ENCODE results near the gene HLA-G.
A peak's percentile ranks its signal among the peaks of the same experiment; 100 is the strongest.

HLA-G gene

GRCh38 chr6:29815118-29815750 lies 12.4 kb upstream of the HLA-G start:
- no peak for FAIRE-seq
- no peak for DNase-seq (ENCODE audit: insufficient read length, low spot score)

DNA sequence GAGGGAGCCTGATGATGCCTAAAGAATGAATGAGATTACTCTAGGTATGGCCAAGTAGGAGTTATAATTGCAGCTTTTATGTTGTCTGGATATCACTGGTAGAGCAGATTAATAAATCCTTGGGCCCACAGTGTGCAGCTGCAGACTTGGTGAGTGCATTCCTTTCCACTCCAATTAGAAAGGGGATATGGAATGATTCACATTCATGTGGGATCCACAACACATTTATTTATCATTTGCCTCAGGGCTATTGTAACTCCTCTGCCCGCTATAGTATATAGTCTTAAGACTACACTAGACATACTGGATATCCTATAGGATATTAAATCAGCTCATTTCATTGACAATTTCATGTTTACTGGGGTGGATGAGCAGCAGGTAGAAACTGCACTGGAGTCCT lies 11.6 kb upstream of the HLA-G start:
- FAIRE-seq (no peak), DNase-seq (ENCODE audit: insufficient read length, low spot score) (no peak)

- FAIRE-seq (no peak), DNase-seq (ENCODE audit: insufficient read length, low spot score) (no peak)
Observed at GRCh38 chr6:29818892-29819291, 8.7 kb upstream of the HLA-G start.

- DNase-seq (ENCODE audit: insufficient read length, low spot score) (no peak), FAIRE-seq (no peak)
Observed at GRCh38 chr6:29824144-29824543, 3.5 kb upstream of the HLA-G start.

DNA sequence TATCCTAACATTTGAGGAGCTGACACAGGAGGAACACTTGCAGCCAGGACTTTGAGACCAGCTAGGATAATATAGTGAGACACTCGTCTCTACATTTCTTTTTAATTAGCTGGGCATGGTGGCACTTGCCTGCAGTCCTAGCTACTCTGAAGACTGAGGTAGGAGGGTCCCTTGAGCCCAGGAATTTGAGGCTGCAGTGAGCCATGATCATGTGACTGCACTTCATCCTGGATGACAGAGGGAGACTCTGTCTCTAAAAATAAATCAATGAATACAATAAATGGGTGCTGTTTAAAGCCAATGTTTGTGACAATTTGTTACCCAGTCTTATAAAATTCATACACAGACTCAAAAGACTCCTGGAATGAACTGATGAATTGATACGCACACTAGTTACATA lies 1.8 kb upstream of the HLA-G start:
- FAIRE-seq (no peak), DNase-seq (ENCODE audit: insufficient read length, low spot score) (no peak)

- no peak for FAIRE-seq
- DNase-seq (ENCODE audit: insufficient read length, low spot score), result no peak
Observed at GRCh38 chr6:29826271-29826670, 1.4 kb upstream of the HLA-G start.

DNA sequence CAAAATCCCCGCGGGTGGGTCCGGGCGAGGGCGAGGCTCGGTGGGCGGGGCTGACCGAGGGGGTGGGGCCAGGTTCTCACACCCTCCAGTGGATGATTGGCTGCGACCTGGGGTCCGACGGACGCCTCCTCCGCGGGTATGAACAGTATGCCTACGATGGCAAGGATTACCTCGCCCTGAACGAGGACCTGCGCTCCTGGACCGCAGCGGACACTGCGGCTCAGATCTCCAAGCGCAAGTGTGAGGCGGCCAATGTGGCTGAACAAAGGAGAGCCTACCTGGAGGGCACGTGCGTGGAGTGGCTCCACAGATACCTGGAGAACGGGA lies 809 bp downstream of the HLA-G start:
- DNase-seq (ENCODE audit: insufficient read length, low spot score) (no peak), FAIRE-seq (no peak)

DNA sequence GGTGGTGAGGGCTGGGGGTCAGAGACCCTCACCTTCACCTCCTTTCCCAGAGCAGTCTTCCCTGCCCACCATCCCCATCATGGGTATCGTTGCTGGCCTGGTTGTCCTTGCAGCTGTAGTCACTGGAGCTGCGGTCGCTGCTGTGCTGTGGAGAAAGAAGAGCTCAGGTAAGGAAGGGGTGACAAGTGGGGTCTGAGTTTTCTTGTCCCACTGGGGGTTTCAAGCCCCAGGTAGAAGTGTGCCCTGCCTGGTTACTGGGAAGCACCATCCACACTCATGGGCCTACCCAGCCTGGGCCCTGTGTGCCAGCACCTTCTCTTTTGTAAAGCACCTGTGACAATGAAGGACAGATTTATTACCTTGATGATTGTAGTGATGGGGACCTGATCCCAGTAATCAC lies 2.1 kb downstream of the HLA-G start:
- DNase-seq (ENCODE audit: insufficient read length, low spot score) (no peak), FAIRE-seq (no peak)

DNA sequence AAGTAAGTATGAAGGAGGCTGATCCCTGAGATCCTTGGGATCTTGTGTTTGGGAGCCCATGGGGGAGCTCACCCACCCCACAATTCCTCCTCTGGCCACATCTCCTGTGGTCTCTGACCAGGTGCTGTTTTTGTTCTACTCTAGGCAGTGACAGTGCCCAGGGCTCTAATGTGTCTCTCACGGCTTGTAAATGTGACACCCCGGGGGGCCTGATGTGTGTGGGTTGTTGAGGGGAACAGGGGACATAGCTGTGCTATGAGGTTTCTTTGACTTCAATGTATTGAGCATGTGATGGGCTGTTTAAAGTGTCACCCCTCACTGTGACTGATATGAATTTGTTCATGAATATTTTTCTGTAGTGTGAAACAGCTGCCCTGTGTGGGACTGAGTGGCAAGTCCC lies 2.8 kb downstream of the HLA-G start:
- DNase-seq (ENCODE audit: insufficient read length, low spot score), result no peak
- FAIRE-seq, result no peak

DNA sequence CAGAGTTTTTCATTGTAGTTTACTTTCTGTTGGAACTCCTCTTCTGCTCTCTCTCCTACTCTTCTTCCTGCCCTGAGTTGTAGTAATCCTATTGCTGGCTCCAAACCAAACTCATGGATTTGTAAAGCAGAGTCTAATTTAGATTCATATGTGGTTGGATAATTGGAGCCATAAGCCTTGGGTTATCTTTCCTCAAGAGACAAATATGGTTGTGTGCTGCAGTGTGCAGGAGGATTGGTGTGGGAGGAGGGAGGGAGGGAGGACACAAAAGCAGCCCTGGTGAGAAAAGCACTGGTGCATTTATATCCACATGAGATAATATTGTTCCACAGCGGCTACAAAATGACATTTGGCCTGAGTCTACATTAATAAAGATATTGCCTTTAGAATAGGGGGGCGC lies 4.2 kb downstream of the HLA-G start:
- DNase-seq (ENCODE audit: insufficient read length, low spot score) (no peak), FAIRE-seq (no peak)

GRCh38 chr6:29834564-29835436 lies 7.2 kb downstream of the HLA-G start:
- DNase-seq (ENCODE audit: insufficient read length, low spot score), result no peak

GRCh38 chr6:29839917-29840316 lies 12.3 kb downstream of the HLA-G start:
- FAIRE-seq (no peak), DNase-seq (ENCODE audit: insufficient read length, low spot score) (no peak)

More at GRCh38 chr6:29834564-29835436, 7.2 kb downstream of the HLA-G start:
- peak; percentile 20 for FAIRE-seq

- no peak for FAIRE-seq
Observed at GRCh38 chr6:29841030-29841429, 13.4 kb downstream of the HLA-G start.

GRCh38 chr6:29845405-29846006 lies 17.9 kb downstream of the HLA-G start:
- no peak for FAIRE-seq
- DNase-seq (ENCODE audit: insufficient read length, low spot score), result no peak

More at GRCh38 chr6:29841030-29841429, 13.4 kb downstream of the HLA-G start:
- DNase-seq (ENCODE audit: insufficient read length, low spot score), result no peak

GRCh38 chr6:29847871-29848630 lies 20.4 kb downstream of the HLA-G start:
- DNase-seq (ENCODE audit: insufficient read length, low spot score) (peak; percentile 74), FAIRE-seq (peak; percentile 74)

DNA sequence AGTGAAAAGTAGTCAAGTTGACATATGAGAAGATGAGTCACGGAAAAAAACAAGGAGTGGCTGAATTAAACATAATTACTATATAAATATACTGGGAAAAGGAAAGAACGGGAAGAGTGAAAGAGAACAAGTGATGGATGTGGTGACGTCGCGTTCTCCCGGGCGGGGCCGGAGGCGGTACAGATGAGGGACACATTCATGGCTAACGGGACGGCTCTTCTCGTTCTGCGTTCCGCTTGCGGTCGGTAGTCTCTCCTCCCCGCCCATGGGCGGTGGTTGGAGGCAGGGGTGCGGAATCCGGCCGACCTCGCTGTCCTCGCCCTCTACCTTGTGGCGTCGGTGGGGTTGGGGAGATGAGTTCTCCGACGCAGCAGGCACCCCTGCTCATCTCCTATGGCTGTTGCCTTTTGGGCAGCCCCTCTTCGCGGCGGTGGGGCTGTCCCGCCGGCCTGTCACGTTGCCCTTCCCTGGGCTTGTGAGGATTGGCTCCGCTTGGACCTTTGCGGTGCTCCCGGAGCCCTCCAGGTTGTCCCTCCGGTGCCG lies 22.5 kb downstream of the HLA-G start:
- FAIRE-seq (no peak), DNase-seq (ENCODE audit: insufficient read length, low spot score) (no peak)

GRCh38 chr6:29851190-29851589 lies 23.6 kb downstream of the HLA-G start:
- no peak for DNase-seq (ENCODE audit: insufficient read length, low spot score)
- no peak for FAIRE-seq

- DNase-seq (ENCODE audit: insufficient read length, low spot score), result no peak
- no peak for FAIRE-seq
Observed at GRCh38 chr6:29853245-29853644, 25.6 kb downstream of the HLA-G start.

DNA sequence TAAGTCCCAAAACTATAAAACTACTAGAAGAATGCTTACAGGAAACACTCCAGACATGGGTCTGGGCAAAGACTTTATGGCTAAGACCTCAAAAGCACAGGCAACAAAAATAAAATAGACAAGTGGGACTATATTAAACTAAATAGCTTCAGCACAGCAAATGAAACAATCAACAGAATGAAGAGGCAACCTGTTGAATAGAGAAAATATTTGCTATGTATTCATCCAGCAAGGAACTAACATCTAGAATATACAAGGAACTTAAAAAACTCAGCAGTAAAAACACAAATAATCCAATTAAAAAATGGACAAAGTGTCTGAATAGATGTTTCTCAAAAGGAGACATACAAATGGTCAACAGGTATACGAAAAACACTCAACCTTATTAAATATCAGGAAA lies 30.4 kb downstream of the HLA-G start:
- no peak for FAIRE-seq

GRCh38 chr6:29861521-29862255 lies 34.1 kb downstream of the HLA-G start:
- FAIRE-seq (no peak), DNase-seq (ENCODE audit: insufficient read length, low spot score) (no peak)

More for the DNA sequence above, 30.4 kb downstream of the HLA-G start:
- DNase-seq (ENCODE audit: insufficient read length, low spot score), result no peak
